BE2C (cell line): Measurements from ENCODE around the gene IL15.
A peak's percentile ranks its signal among the peaks of the same experiment; 100 is the strongest.

Experiments used
- DNase-seq: peaks from one replicate; pipeline ENCODE4 v3.0.0-alpha.2; 2020
- H3K27me3 ChIP-seq: fragments of 250-450 bp; sonication (Bioruptor Pico); 2 replicates; pipeline ENCODE4 v1.5.1; 2020; ENCODE audit warnings: mild to moderate bottlenecking
- H3K36me3 ChIP-seq: fragments of 250-450 bp; sonication (Bioruptor Pico); 2 replicates; pipeline ENCODE4 v1.5.1; 2020; ENCODE audit warnings: mild to moderate bottlenecking
- H3K4me1 ChIP-seq: fragments of 250-450 bp; sonication (Bioruptor Pico); 2 replicates; pipeline ENCODE4 v1.5.1; 2020
- H3K4me3 ChIP-seq: 2 replicates; pipeline ENCODE4 v1.5.1; 2011; ENCODE audit warnings: low read depth, low read length
- H3K9me3 ChIP-seq: fragments of 250-450 bp; sonication (Bioruptor Pico); 2 replicates; pipeline ENCODE4 v1.5.1; 2020
- CTCF ChIP-seq: IDR thresholded peaks from 2 replicates; pipeline ENCODE4 v1.5.1; 2012; ENCODE audit warnings: mild to moderate bottlenecking, low read depth, low read length

IL15 gene

GRCh38 chr4:141702472-141703182 lies 66.2 kb downstream of the IL15 start:
- peak; percentile 32; the same call in 1 of the 2 replicates for TF ChIP-seq CTCF
- peak; percentile 73 for DNase-seq

GRCh38 chr4:141703497-141703896 lies 67.1 kb downstream of the IL15 start:
- Histone ChIP-seq H3K4me1 (no peaks in the 10 kb centered on the region), H3K36me3 (no peaks in the 10 kb centered on the region), H3K9me3 (no peaks in the 10 kb centered on the region), H3K4me3 (no peak overlapping the region), H3K27me3 (no peaks in the 10 kb centered on the region)
- peak; percentile 18 for TF ChIP-seq CTCF
- DNase-seq: no peak

More at GRCh38 chr4:141702472-141703182, 66.2 kb downstream of the IL15 start:
- no peaks in the 10 kb centered on the region for H3K4me1 ChIP-seq
- no peaks in the 10 kb centered on the region for H3K36me3 ChIP-seq
- H3K27me3 ChIP-seq: no peaks in the 10 kb centered on the region
- no peak overlapping the region for H3K4me3 ChIP-seq
- no peaks in the 10 kb centered on the region for H3K9me3 ChIP-seq

- TF ChIP-seq CTCF: no peak
Measured at GRCh38 chr4:141705048-141705746, 68.8 kb downstream of the IL15 start.

GRCh38 chr4:141705747-141706377 lies 69.5 kb downstream of the IL15 start:
- no peak for DNase-seq
- Histone ChIP-seq H3K4me1 (no peaks in the 10 kb centered on the region), H3K9me3 (no peaks in the 10 kb centered on the region), H3K27me3 (no peaks in the 10 kb centered on the region), H3K36me3 (no peaks in the 10 kb centered on the region), H3K4me3 (no peak overlapping the region)
- TF ChIP-seq CTCF: no peak

More at GRCh38 chr4:141705048-141705746, 68.8 kb downstream of the IL15 start:
- DNase-seq: no peak
- Histone ChIP-seq H3K36me3 (no peaks in the 10 kb centered on the region), H3K27me3 (no peaks in the 10 kb centered on the region), H3K4me1 (no peaks in the 10 kb centered on the region), H3K9me3 (no peaks in the 10 kb centered on the region), H3K4me3 (no peak overlapping the region)

- Histone ChIP-seq H3K4me3 (no peak overlapping the region), H3K4me1 (no peaks in the 10 kb centered on the region), H3K9me3 (no peaks in the 10 kb centered on the region), H3K27me3 (no peaks in the 10 kb centered on the region), H3K36me3 (no peaks in the 10 kb centered on the region)
- DNase-seq: no peak
- no peak for TF ChIP-seq CTCF
Measured at GRCh38 chr4:141706445-141706844, 70.1 kb downstream of the IL15 start.
